Esophagus squamous epithelium (tissue), 5 donors: ENCODE measurements around the gene SAA4. TPM values are rescaled to one million over a fixed set of nuclear protein-coding genes. Genes with fewer than 3 reads are reported as not detected.

ENCODE experiments used
- DNase-seq: peaks from one replicate; lab custom pipeline; 2025; lab: John Stamatoyannopoulos, UW
- H3K27ac ChIP-seq, 4 donors: fragments of 200-600 bp; sonication (generic); one replicate each; pipeline ENCODE4 v1.5.1; 2016 to 2019; ENCODE audit warnings: mild to moderate bottlenecking in 1 of 4
- H3K27me3 ChIP-seq, 4 donors: fragments of 200-600 bp; sonication (generic); 1 replicate in 3 of 4; 2 replicates in 1 of 4; pipeline versions ENCODE4 v1.5.1 to v1.6.0; 2017 to 2021; ENCODE audit warnings: antibody characterized with exemption in 1 of 4
- H3K36me3 ChIP-seq, 3 donors: fragments of 200-600 bp; sonication (generic); one replicate each; pipeline ENCODE4 v1.5.1; 2016 to 2019
- H3K4me1 ChIP-seq, 3 donors: fragments of 200-600 bp; sonication (generic); one replicate each; pipeline ENCODE4 v1.5.1; 2017 to 2019
- H3K4me3 ChIP-seq, 4 donors: fragments of 200-600 bp; sonication (generic); 1 replicate in 3 of 4; 2 replicates in 1 of 4; pipeline ENCODE4 v1.5.1; 2016 to 2019; ENCODE audit warnings: mild to moderate bottlenecking in 2 of 4, moderate library complexity in 1 of 4
- H3K9me3 ChIP-seq, 3 donors: fragments of 200-600 bp; sonication (generic); one replicate each; pipeline ENCODE4 v1.5.1; 2016 to 2019
- POLR2A ChIP-seq, 4 donors: fragments of 450-650 bp; IDR thresholded peaks; one replicate each; pipeline ENCODE4 v1.6.1; 2017; ENCODE audit warnings: antibody characterized with exemption in 4 of 4, mild to moderate bottlenecking in 4 of 4, moderate library complexity in 3 of 4
- WGBS, 2 donors: methylation state at CpG; one replicate each; pipeline ENCODE4 v1.1.5; 2018; 5-methylcytosine and 5-hydroxymethylcytosine counted together
- intact Hi-C: fragments of 100-400 bp; cut with DNase I; formaldehyde crosslinking; loops from one replicate; pipeline ENCODE4 v1.15.0; 2022
- total RNA-seq, 4 donors: library from RNA; depleted of rRNA; stranded (reverse); fragments of >200 nt; gene quantifications; one replicate each; pipeline ENCODE4 v1.1.0, GENCODE V29; 2016
- TF ChIP-seq, protein P1 (sequence below), 6 experiments: fragments of 450-650 bp in 4 of 6; fragments of 200-600 bp in 2 of 6; sonication (generic) in 2 of 6; IDR thresholded peaks; one replicate each; pipeline ENCODE4 v1.5.1; 2016 to 2019; ENCODE audit warnings: antibody characterized with exemption in 6 of 6, mild to moderate bottlenecking in 4 of 6, moderate library complexity in 4 of 6
- donor health status: DM: yes; HTN: yes; CAD: no.

SAA4 gene, protein sequence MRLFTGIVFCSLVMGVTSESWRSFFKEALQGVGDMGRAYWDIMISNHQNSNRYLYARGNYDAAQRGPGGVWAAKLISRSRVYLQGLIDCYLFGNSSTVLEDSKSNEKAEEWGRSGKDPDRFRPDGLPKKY
- total RNA-seq, result 1 to 10 TPM in 1 of 4 donors, not detected in 3; 1.3 TPM

DNA sequence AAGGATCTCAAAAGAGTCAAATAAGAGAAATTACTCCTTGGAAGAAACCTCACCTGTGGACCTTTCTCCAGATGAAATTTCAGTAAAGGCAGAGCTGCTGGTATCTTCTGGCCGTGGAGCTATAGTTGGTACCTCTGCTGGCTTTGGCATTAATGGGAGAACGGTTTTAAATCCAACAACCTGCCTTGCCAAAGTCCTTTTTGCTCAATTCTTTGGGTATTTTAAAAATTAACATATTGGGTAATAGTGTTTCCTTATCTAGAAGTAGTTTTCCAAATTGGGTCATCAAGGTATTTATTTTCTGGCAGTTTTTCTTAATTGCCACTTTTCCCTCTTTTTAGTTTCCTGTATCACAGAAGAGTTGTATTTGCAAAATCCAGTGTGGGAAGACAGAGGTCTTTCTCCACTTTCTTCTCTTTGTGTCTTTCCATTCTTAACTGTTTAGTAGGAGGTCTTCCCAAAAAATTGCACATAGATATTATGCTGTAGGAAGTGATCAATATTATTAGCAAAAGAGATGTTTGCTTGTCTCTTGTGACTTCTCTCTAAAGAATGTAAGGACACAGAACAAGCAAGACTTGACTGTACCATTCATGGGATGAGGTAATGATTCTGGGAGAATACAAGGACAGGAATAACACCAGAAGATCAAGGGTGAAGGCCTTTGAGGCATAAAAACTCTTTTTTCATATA lies at the start of gene SAA4:
TSS of gene SAA4 (minus strand) at position 139 of the 693 bp plus-strand sequence. CDS start 876 bp downstream, outside the sequence.
- Histone ChIP-seq H3K9me3 (no peaks in the 10 kb centered on the region), H3K36me3 (no peaks in the 10 kb centered on the region), H3K4me1 (no peaks in the 10 kb centered on the region), H3K27me3 (peaks cover 0 to 17% (median 0%) of the 10 kb centered on the region in 4 donors), H3K27ac (no peak within 1 kb of the TSS), H3K4me3 (no peak within 1 kb of the TSS)
- no peak for DNase-seq
- WGBS, 2 donors, result 58 to 66% methylated on average over 2 of the region's 2 CpGs
- no peak for TF ChIP-seq POLR2A (IDR thresholded peaks at IDR 0.05)
- TF ChIP-seq, protein P1, sequence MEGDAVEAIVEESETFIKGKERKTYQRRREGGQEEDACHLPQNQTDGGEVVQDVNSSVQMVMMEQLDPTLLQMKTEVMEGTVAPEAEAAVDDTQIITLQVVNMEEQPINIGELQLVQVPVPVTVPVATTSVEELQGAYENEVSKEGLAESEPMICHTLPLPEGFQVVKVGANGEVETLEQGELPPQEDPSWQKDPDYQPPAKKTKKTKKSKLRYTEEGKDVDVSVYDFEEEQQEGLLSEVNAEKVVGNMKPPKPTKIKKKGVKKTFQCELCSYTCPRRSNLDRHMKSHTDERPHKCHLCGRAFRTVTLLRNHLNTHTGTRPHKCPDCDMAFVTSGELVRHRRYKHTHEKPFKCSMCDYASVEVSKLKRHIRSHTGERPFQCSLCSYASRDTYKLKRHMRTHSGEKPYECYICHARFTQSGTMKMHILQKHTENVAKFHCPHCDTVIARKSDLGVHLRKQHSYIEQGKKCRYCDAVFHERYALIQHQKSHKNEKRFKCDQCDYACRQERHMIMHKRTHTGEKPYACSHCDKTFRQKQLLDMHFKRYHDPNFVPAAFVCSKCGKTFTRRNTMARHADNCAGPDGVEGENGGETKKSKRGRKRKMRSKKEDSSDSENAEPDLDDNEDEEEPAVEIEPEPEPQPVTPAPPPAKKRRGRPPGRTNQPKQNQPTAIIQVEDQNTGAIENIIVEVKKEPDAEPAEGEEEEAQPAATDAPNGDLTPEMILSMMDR (IDR thresholded peaks at IDR 0.05), result no peak
- intact Hi-C loops, result no loop called here

DNA sequence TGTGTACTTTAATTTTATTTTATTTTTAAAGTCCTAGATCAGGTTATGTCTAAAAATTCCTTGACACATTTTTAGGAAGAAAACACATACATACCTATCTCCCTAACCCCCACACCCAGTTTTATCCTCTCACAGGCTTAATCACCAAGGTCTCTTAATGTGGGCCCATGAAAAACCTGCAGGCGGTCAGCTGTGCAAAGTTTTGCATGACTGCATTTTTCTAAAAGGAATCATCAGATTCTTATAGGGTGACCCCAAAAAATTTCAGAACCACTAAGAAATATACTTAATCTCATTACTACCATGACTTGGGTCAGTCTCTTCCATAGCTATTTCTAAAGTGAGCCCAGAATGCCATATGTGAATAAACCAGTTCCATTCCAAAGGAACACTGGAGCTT lies 49.2 kb upstream of the SAA4 start:
- H3K27ac ChIP-seq, result no peak overlapping the region
- no peaks in the 10 kb centered on the region for H3K4me1 ChIP-seq
- no peak overlapping the region for H3K4me3 ChIP-seq
- DNase-seq, result no peak
- H3K27me3 ChIP-seq, result no peaks in the 10 kb centered on the region
- TF ChIP-seq, protein P1 (IDR thresholded peaks at IDR 0.05), result no peak
- TF ChIP-seq POLR2A (IDR thresholded peaks at IDR 0.05), result no peak
- no peaks in the 10 kb centered on the region for H3K9me3 ChIP-seq
- WGBS, 2 donors, result 100% methylated on average over 1 of the region's 1 CpG
- peaks cover 12 to 97% (median 21%) of the 10 kb centered on the region in 3 donors for H3K36me3 ChIP-seq
- intact Hi-C loops, result no loop called here

DNA sequence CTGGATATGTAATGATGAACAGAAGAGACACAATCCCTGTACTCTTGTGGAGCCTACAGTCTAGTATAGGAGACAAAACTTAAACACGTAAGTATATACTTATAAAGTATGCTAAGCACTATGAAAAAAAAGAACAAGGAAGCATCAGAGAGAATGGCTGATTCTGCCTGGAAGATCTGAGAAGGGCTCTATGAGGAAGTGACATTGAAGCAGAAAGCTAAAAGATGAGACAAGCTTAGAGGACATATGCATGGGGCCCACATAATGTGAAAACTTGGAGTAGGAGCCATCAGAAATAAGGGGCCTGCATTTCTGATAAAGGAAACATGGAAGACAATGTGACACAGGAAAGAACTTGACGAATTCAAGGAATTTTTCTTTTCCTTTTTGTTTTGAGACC lies 46.0 kb upstream of the SAA4 start:
- H3K4me3 ChIP-seq, result no peak overlapping the region
- DNase-seq, result no peak
- no peaks in the 10 kb centered on the region for H3K9me3 ChIP-seq
- no peak overlapping the region for H3K27ac ChIP-seq
- intact Hi-C loops, result no loop called here
- peaks cover 7 to 94% (median 21%) of the 10 kb centered on the region in 3 donors for H3K36me3 ChIP-seq
- H3K4me1 ChIP-seq, result no peaks in the 10 kb centered on the region
- no peak for TF ChIP-seq POLR2A (IDR thresholded peaks at IDR 0.05)
- TF ChIP-seq, protein P1 (IDR thresholded peaks at IDR 0.05), result no peak
- WGBS, 2 donors, result 92 to 93% methylated on average over 2 of the region's 2 CpGs
- no peaks in the 10 kb centered on the region for H3K27me3 ChIP-seq

DNA sequence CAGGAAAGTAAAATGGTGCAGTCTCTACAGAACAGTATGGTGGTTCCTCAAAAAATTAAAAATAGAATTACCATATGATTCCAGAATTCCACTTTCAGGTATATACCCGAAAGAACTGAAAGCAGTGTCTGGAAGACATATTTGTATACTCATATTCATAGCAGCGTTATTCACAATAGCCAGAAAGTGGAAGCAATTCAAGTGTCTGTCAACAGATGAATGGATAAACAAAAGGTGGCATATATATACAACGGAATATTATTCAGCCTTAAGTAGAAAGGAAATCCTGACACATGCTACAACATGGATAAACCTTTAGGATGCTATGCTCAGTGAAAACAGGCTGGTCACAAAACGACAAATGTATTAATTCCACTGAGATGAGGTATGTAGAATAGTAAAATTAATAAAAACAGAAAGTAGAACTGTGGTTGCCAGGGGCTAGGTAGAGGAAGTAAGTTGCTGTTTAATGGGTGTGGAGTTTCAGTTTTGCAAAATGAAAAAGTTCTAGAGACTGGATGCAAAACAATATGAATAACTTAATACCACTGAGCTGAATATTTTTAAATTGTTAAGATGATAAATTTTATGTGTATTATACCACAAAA lies 43.9 kb upstream of the SAA4 start:
- no peaks in the 10 kb centered on the region for H3K27me3 ChIP-seq
- H3K27ac ChIP-seq, result no peak overlapping the region
- no peaks in the 10 kb centered on the region for H3K9me3 ChIP-seq
- no peak overlapping the region for H3K4me3 ChIP-seq
- DNase-seq, result no peak
- peaks cover 0 to 82% (median 12%) of the 10 kb centered on the region in 3 donors for H3K36me3 ChIP-seq
- intact Hi-C loops, result no loop called here
- WGBS, 2 donors, result 58 to 60% methylated on average over 4 of the region's 4 CpGs
- H3K4me1 ChIP-seq, result no peaks in the 10 kb centered on the region
- TF ChIP-seq, protein P1 (IDR thresholded peaks at IDR 0.05), result no peak
- TF ChIP-seq POLR2A (IDR thresholded peaks at IDR 0.05), result no peak
